Panc1 (cell line): ENCODE results near the gene MIF.

Experiments
- POLR2AphosphoS5 ChIP-seq: IDR thresholded peaks from 2 replicates; pipeline ENCODE4 v1.6.1; 2012; ENCODE audit warnings: mild to moderate bottlenecking, low read depth, low read length, moderate library complexity
- SIN3A ChIP-seq: IDR thresholded peaks from 2 replicates; pipeline ENCODE4 v1.6.1; 2012; ENCODE audit warnings: low read depth, mild to moderate bottlenecking, low read length, moderate library complexity, borderline replicate concordance; ENCODE audit not compliant: insufficient read depth
- TCF7L2 ChIP-seq: IDR thresholded peaks from 2 replicates; pipeline ENCODE4 v1.6.1; 2011; ENCODE audit warnings: mild to moderate bottlenecking, low read depth, low read length, inconsistent platforms
- TF ChIP-seq, protein P1 (sequence below): fragments of 450-650 bp; IDR thresholded peaks from 2 replicates; pipeline ENCODE4 v1.5.1; 2017; ENCODE audit warnings: mild to moderate bottlenecking
- TF ChIP-seq, protein P2 (sequence below), 2 experiments: IDR thresholded peaks; 2 replicates each; pipeline ENCODE4 v1.6.1; 2011 to 2012; ENCODE audit warnings: low read depth in 2 of 2, control low read depth in 1 of 2, low read length in 1 of 2, mild to moderate bottlenecking in 1 of 2, moderate library complexity in 1 of 2; ENCODE audit not compliant: insufficient read depth in 1 of 2

DNA sequence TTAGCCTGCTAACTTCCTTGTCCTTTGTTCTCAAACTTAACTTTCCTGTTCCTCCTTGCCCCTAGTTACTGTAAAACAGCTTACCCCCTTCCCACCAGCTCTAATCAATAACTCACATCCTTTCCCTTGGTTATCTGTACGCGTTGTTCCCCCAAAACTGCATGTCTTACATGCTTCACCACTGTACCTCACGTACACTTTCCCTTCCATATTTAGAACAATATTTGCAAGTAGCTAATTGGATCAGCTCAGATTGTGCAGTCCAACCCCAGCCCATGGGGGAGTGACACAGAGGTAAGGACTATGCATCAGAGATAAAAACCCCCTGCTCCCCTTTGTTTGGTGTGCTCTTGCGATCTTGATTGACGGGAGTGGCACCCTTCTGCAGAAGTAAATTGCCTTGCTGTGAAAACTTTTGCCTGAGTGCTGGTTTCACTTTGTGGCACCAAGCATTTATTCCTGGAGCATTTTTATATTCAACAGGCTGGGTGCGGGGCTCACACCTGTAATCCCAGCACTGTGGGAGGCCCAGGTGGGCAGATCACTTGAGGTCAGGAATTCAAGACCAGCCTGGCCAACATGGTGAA lies 30.9 kb downstream of the MIF start:
- TF ChIP-seq POLR2AphosphoS5 = no peak
- TF ChIP-seq, protein P1, sequence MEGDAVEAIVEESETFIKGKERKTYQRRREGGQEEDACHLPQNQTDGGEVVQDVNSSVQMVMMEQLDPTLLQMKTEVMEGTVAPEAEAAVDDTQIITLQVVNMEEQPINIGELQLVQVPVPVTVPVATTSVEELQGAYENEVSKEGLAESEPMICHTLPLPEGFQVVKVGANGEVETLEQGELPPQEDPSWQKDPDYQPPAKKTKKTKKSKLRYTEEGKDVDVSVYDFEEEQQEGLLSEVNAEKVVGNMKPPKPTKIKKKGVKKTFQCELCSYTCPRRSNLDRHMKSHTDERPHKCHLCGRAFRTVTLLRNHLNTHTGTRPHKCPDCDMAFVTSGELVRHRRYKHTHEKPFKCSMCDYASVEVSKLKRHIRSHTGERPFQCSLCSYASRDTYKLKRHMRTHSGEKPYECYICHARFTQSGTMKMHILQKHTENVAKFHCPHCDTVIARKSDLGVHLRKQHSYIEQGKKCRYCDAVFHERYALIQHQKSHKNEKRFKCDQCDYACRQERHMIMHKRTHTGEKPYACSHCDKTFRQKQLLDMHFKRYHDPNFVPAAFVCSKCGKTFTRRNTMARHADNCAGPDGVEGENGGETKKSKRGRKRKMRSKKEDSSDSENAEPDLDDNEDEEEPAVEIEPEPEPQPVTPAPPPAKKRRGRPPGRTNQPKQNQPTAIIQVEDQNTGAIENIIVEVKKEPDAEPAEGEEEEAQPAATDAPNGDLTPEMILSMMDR = no peak
- no peak for TF ChIP-seq TCF7L2
- TF ChIP-seq, protein P2, sequence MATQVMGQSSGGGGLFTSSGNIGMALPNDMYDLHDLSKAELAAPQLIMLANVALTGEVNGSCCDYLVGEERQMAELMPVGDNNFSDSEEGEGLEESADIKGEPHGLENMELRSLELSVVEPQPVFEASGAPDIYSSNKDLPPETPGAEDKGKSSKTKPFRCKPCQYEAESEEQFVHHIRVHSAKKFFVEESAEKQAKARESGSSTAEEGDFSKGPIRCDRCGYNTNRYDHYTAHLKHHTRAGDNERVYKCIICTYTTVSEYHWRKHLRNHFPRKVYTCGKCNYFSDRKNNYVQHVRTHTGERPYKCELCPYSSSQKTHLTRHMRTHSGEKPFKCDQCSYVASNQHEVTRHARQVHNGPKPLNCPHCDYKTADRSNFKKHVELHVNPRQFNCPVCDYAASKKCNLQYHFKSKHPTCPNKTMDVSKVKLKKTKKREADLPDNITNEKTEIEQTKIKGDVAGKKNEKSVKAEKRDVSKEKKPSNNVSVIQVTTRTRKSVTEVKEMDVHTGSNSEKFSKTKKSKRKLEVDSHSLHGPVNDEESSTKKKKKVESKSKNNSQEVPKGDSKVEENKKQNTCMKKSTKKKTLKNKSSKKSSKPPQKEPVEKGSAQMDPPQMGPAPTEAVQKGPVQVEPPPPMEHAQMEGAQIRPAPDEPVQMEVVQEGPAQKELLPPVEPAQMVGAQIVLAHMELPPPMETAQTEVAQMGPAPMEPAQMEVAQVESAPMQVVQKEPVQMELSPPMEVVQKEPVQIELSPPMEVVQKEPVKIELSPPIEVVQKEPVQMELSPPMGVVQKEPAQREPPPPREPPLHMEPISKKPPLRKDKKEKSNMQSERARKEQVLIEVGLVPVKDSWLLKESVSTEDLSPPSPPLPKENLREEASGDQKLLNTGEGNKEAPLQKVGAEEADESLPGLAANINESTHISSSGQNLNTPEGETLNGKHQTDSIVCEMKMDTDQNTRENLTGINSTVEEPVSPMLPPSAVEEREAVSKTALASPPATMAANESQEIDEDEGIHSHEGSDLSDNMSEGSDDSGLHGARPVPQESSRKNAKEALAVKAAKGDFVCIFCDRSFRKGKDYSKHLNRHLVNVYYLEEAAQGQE (IDR thresholded peaks at IDR 0.05; ENCODE audit: insufficient read depth in 1 of 2, low read depth in 2 of 2, low read length in 1 of 2) = no peak
- TF ChIP-seq SIN3A = no peak
